KG1 (cell line): Measurements from ENCODE around the gene ATP6V1B1.

Experiments
- DNase-seq: peaks from one replicate; lab custom pipeline; 2025; lab: John Stamatoyannopoulos, UW

The ATP6V1B1 gene

DNA sequence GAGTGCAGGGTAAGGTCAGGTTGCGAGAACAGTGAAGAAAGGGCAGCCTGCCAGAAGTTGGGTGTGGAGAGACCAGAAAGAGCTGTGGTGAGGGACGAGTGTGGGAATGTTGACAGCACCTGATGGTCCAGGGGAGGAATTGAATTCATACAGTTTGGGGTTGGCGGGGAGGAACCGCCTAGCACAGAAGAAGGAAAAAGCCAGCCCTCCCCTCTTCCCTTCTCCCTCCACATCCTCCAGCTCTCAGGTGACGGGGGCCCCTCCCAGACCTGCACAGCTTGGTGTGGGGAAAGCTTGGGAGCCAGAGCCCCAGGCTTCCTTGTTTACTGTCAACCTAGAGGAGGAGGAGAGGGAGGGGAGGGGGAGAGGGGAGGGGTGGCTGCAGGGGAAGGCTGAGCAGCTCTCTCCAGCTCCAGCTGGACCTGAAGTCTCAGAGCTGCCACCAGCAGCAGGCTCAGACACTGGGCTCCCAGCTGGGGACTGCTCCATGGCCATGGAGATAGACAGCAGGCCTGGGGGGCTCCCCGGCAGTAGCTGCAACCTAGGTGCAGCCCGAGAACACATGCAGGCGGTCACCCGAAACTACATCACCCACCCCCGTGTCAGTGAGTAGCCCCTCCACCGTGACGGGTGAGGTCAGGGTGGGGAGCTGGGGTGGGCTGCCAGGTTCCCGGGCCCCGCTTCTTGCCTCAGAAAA lies at the start of gene ATP6V1B1:
ATP6V1B1 (plus strand) TSS at position 433 of the 697 bp plus-strand sequence; CDS start at position 488, 55 bp downstream.
- no peak for DNase-seq

DNA sequence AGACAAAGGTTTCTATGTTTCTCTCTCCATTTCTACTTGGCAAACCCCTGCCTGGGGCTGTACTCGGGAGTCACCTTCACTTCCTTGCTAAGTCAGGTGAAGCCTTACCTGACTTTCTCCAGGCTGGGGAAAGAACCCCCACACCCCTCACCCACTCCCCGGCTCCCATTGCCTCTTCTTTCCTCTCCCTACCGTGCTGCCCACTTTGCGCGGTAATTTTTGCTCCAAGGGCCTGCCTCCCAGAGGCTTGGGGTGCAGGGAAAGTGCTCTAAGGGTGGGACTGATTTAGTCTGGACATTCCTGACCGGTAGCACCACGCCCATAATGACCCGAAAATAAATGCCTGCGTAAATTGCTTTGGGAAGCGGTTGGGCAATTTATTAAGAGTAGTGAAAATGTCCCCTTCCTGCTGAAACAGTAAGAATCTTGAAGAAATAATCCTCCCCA lies 49.1 kb upstream of the ATP6V1B1 start:
- DNase-seq, result no peak

DNA sequence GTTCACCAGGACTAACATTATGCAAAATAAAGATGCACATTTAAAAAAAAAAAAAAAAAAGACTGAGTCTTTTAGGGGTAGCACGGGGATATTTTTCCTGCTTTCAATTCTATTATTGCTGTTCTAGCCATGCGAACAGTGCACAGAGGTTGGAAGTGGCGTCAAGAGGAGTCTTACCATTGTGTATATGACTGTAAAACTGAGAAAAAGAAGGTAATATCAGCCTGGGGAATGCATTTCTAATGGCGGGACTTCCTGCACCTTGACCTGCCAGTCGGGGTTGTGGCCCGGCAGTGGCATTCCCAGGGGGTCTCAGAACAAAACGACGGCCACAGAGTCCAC lies 48.5 kb upstream of the ATP6V1B1 start:
- DNase-seq, result no peak

DNA sequence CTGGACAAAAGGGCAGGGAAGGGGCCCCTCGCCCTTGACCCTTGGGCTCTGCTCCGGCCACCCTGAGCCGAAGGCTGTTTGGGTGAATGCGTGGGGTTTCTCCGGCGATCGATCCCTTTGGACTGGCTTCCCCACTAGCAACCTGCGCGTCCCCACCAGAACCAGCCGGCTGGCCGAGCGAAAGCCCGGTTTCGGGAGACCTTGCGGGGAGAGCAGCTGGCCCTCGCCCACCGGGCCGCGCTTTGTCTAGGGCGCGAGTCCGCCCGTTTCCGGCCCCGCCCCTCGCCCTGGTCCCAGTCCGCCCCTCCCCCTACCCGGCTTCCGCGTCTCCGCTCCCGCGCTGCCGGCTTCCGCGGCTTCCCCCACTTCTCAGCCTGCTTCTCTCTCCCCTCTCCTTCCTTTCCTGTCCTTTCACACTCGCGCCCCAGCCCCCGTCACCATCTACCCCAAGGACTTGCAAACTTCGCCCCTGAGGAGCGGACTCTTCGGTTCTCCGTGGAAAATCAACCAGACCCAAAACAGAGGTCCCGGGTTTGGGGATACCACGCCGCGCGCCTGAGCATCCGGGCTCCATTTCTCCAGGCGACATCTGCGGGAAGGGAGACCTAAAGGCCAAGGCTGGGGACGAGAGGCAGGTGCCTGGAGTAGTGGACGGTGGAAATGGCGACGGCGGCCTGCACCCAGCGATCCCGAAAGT lies 48.0 kb upstream of the ATP6V1B1 start:
- no peak for DNase-seq

DNA sequence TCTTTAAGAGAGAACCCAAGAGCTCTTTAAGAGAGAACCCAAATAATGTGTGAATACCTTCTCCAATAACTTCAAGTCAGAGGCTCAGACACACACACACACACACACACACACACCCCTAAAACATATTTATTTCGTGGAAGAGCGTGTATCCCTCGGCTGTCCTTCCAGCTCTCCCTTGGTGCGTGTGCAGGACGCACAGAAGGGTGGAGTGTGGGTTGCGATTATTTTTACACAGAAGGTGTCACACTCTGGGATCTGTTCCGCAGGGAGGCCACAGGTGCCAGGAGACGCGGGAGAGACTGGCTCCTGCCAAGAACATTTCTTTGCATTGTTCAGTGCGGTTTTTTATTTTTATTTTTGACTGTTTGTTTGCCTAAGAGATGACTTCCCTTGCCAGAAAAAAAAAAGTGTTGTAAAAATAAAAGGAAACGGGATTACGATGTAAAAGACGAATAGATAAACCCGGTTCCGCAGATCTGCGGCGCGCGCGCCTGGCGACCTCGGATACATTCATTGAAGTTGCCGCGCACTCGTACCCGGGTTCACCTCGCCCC lies 47.3 kb upstream of the ATP6V1B1 start:
- DNase-seq, result no peak

DNA sequence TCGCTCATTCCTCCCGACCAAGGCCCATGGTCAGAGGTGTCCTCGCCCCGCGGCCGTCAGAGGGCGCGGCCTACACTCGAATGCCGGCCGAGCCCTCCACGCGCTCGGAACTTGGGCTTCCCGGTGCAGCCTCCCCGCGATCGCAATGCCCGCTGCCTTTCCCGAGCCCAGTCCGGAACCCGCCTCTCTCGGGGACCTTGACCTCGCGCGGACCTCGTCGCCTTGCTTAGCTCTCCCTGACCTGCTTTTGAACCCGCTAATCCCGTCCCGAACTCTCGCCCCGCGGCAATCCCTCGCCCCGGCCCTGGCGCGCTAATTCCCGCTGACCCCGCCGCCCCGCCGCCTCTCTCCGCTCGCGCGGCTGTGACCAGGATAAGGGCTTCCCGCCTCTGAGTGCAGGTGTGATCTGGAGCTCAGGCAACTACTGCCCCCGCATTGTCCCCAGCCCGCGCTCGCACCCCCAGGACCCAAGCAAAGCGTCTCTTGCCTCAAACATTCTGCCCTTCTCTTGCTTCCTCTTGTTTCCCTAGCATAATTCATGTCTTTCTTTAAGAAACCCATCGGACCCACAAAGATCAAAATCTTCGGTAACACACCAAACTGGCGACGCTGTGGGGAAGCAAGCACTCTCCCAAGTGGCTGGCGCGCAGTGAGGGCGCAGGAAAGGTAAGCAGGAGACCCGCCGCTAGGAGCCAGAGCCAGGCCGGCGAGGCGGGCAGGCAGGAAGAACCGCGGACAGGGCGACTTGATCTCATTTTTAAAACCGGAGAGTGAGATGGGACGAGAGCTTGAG lies 46.6 kb upstream of the ATP6V1B1 start:
- no peak for DNase-seq

DNA sequence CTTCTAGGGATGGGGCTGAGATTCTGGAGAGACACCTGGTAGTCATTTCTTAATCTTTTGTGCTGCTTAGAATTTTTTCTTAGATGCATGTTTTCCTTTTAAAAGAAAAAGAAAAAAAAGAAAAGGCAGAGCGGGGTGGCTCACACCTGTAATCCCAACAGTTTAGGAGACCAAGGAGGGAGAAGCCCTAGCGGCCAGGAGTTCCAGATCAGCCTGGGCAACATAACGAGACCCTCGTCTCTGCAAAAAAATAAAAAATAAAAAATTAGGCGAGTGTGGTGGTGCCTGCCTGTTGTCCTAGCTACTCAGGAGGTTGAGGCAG lies 46.0 kb upstream of the ATP6V1B1 start:
- DNase-seq, result no peak

DNA sequence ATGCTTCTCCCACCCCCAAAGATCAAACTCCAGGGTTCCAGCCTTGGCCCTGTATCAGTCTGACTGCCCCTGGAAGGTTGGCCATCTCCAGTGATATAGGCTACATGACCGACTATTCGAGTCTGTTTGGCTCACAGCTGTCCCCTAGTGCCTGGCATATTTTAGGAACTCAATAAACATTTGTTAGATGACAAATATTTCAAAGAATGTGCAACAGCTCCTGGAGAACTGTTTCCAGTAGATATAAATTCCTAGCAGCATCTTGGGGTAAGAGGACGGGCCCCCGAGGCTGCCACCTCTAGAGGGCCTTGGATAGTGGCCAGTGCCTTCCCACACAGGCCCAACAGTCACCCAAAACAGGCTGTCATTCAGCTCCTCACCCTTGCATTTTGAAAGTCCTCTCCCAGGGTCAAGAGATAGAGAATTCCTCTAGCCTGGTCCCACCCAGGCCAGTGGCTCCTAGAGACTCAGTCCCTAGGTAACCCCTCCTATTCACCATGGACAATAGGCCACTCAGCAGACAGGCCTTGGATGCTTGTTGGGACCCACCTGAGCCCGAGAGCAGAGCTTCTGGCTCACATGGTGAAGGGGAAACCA lies 45.1 kb upstream of the ATP6V1B1 start:
- DNase-seq, result no peak

DNA sequence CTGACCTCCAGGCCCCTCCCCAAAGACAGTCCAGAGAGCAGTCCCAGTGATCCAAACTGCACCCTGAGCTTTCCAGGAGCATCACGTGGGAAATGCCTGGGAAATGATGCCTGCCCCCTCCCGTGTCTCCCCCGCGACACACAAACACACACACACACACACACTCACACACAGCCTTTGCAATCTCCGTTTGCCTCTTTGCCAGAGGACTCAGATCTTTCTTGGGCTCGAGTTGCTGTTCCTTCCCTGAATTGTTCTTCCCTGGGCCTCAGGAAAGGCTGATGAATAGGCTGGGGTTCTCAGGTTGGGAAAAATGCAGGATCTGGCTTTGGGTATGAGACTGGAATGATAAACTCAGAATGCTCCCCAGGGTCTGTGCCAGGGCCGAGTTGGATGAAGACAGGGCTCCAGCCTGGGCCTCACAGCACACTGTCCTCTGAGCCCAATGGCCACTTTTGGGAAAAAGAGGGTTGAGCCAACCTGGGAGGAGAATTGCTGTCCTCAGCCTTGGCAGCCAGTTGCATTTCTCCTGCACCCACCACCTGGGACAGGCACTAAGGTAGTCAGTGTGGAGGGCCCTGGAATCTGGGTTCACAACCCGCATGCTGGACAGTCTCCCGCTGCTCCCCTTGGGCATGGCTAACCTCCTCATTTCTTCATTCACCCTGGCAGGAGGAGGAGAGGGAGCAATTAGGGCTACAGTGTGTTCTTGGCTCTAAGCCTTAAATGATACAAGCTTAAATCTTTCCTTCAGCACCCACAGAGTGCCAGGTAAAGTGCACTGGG lies 43.9 kb upstream of the ATP6V1B1 start:
- no peak for DNase-seq

DNA sequence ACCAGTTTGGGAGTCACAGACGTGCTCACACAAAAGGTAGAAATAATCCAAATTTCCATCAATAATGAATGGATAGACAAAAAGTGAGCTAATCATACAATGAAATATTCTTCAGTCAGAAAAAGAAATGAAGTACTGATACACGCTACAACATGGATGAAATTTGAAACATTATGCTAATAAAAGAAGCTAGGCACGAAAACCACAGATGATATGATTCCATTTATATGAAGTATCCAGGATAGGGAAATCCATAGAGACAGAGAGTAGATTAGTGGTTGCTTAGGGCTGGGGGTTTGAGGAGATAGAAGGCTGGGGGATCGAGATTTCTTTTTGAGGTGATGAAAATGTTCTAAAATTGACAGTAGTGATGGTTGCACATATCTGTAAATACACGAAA lies 43.0 kb upstream of the ATP6V1B1 start:
- DNase-seq, result no peak

DNA sequence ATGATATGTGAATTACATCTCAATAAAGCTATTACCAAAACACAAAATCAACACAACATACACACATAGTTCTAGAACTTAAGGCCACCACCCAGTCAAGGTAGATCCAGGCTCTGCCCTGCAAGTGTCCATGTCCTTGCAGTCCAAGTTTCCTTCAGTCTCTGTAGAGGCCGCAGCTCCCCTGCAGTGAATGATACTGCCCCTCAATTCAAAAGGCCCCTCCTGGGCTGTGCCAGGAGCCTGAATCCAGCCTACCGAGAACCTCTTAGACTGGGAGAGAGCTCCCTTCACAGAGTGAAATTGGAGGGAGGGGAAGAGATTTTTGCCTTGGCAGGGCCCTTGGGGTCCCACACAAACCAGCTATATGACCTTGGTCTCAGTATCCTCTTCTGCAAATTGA lies 42.5 kb upstream of the ATP6V1B1 start:
- DNase-seq, result no peak

DNA sequence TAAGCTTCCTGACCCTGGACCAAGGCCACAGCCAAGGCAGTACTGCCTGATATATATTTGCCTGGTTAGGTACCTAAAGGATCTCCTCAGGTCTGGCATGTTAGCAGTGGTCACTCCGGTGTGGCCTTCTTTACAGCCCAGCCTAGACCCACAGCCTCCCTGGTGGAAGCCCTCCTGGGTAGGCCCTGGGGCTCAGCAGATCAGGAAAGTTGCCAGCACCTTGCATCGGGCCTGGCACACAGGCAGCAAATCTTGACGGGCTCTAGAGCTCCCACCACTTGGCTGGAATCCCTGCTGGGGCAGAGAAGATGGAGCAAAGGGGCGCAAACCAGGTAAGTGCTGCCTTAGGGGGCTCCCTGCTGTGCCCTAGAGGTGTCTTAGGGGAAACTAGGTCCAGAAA lies 40.9 kb upstream of the ATP6V1B1 start:
- no peak for DNase-seq

DNA sequence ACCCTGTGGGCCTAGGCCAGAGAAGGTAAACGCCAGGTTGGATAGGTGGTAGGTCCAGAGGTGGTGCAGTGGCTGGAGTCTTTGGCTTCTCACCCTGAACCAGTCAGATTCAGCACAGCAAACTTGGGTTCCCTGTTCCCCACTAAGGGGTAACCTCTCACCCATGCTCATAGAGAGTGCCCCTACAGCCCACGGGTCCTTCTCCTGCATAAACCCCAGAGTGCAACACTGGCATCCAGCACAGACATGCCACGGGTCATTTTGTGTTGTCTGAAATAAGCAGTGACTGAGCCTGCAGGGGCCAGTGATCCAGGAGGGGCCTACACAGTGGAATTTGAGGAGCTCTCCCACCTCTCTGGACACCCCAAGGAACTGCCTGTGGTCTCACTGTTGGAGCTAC lies 40.5 kb upstream of the ATP6V1B1 start:
- DNase-seq, result no peak

DNA sequence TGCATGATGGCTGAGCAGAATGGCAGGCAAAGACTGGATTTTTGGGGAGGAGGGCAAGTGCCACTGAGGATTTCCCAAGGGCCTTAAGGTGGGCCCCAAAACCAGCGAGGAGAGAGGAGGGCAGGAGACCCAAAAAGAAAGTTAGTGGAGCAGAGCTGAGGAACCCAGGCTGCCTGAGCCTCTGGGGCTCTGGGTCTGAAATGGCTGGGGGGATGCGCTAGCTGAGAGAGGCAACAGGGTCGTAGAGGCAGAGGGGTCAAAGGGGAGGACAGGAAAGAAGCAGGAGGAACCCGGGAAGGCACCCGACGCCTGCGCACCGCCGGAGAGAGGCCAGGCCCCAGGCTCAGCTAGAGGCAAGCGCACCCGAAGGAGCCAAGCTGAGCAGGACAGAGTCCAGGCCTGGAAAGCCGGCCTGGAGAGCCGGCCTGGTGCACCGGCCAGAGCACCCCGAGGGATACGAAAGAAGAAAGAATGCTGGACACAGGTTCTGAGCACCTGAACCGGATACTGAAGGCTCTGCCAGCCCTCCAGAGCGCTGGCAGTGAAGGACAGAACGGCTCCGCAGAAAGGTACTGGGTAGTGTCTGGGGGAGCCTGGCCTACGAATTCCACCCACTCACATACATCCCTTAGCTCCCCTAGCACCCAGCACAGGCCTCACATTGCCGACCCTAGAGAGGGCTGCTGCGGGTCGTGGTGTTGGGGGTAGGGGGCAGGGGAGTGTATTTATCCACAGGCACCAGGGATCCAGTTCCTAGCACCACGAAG lies 39.5 kb upstream of the ATP6V1B1 start:
- DNase-seq, result no peak

DNA sequence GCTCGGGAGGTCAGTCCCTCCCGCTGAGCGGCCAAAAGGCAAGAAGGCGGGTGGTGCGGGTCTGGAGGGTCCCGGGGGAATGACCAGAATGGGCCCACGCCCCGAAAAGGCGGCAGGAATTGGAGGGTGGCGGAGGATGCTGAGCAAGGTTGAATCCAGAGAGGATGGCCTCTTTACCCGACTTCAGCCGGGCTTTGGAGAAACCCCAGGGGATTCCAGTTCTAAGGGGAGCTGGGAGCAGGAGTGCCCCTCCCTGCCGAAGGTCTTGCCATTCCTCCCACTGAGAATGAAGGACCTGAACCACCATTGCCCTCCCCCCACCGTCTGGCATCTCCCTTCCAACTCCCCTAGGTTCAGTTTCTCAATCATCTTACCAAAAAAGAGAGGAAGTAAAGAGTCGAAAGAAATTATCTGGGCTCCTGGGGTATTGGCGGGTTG lies 38.9 kb upstream of the ATP6V1B1 start:
- no peak for DNase-seq

DNA sequence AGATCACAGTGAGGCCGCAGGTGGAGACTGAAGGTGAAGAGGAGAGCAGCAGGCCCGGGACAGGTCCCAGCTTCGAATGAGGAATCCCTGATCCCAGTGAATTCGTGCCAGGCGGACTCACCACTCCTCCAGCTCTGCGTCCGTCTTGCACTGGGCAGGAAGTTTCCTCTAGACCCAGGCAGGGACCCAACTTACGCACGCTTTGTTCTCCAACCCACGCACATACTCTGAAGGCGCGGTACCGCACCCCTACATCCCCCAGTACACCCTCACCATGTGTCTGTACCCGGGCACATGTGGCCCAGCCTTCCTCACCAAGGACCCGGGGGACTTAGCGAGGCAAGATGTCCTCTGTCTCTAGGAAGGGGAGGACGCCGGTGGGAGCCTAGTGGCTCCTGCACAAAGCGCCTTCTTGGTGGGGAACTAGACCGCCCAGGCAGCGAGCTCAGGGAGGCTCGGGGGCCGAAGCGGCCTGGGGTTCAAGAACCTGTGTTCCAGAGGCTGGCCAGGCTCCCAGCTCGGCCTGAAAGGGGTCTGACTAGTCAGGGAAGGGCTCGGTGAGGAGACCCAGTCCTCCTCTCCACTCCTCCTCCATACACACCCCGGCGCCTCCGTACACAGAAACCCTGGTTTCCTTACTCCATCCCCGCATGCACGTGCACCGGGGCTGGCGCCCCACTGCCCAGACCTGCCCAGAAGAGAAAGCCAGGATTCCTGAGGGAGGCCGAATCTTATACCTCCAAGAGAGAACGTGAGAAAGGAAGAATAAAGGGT lies 38.3 kb upstream of the ATP6V1B1 start:
- no peak for DNase-seq

DNA sequence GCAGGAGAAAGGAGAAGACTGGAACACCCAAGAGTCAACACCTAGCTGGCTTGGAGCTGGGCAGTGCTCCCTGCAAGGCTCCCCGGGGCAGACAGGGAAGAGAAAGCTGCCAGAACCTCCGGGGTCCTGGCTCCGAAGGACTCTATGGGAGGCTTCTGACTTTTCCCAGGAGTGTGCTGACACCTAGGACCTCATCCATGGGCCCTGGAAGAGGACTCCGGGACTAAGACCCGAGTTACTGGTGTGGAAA lies 37.8 kb upstream of the ATP6V1B1 start:
- DNase-seq, result no peak

DNA sequence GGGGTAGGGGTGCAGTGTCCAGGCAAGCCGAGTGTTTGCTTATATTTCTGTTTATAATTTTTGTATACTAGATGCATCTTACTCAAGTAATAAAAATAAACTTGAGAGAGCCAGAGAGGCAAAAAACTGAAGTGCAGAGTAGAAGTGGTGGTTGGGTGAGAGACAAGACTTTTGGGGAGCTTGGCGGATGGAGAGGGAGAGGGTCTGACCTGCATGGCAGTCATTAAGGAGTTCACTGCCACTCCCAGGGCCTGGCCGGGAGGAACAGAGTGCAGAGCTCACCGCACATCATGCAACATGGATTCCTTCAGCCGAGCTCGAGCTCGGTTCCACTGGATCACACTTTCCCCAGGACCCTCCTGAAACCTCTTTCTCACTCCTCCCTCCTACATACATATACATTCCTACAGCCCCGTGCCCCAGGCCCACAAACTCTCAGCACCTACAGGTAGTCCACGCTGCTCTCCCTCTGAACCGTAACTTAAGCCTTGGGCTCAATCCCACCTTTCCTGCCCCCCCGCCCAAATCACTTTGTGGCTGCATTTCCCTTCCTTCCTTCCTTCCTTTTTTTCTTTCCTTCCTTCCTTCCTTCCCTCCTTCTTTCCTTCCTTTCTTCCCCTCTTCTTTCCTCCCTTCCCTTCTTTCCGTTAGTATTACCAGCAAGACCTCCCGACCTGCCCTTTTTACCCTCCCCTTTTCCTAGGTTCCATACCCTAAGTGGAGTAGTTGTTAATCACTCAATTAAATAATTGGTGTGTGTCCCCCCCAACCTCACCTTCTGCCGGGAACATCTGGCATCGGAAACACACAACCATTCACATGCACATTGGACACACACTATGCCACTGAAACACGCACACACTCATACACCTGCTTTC lies 37.1 kb upstream of the ATP6V1B1 start:
- DNase-seq, result no peak
